Prostate gland (tissue), 2 donors: Measurements from ENCODE around the gene PRLH. TPM values are rescaled to one million over a fixed set of nuclear protein-coding genes. Genes with fewer than 3 reads are reported as not detected.

ENCODE experiments used
- DNase-seq: peaks from one replicate; pipeline ENCODE4 v3.0.0-alpha.2; 2019; ENCODE audit warnings: low spot score
- H3K27ac ChIP-seq, 2 donors: fragments of 200-600 bp; sonication (generic); 2 replicates each; pipeline ENCODE4 v1.5.1; 2017 to 2019
- H3K27me3 ChIP-seq: fragments of 200-600 bp; sonication (generic); replicated peaks from 2 replicates; pipeline ENCODE4 v1.5.1; 2019; ENCODE audit not compliant: insufficient read depth
- H3K36me3 ChIP-seq, 2 donors: fragments of 200-600 bp; sonication (generic); 1 replicate in 1 of 2; 2 replicates in 1 of 2; pipeline versions ENCODE4 v1.5.1 to v1.8.1; 2017 to 2019
- H3K4me1 ChIP-seq: fragments of 200-600 bp; sonication (generic); replicated peaks from 2 replicates; pipeline ENCODE4 v1.5.1; 2019
- H3K4me3 ChIP-seq, 2 donors: fragments of 200-600 bp; sonication (generic); 2 replicates each; pipeline ENCODE4 v1.5.1; 2017 to 2019
- H3K9me3 ChIP-seq: fragments of 200-600 bp; sonication (generic); 2 replicates; pipeline ENCODE4 v1.5.1; 2017
- CTCF ChIP-seq, 4 experiments: fragments of 200-600 bp in 2 of 4; fragments of 450-650 bp in 2 of 4; sonication (generic) in 2 of 4; IDR thresholded peaks; 1 replicate in 3 of 4; 2 replicates in 1 of 4; pipeline ENCODE4 v1.5.1; 2016 to 2019; ENCODE audit warnings: antibody characterized with exemption in 4 of 4, mild to moderate bottlenecking in 2 of 4, moderate library complexity in 2 of 4
- POLR2A ChIP-seq: fragments of 450-650 bp; IDR thresholded peaks from one replicate; pipeline ENCODE4 v1.6.1; 2016; ENCODE audit warnings: antibody characterized with exemption, mild to moderate bottlenecking
- POLR2AphosphoS5 ChIP-seq: sonication (generic); formaldehyde crosslinking; IDR thresholded peaks from one replicate; pipeline ENCODE4 v1.6.1; 2017; ENCODE audit warnings: antibody characterized with exemption
- WGBS: methylation state at CpG from one replicate; pipeline ENCODE4 v1.1.5; 2018; 5-methylcytosine and 5-hydroxymethylcytosine counted together
- intact Hi-C: fragments of 100-400 bp; cut with DNase I; formaldehyde crosslinking; loops from one replicate; pipeline ENCODE4 v1.14.2; 2022
- total RNA-seq, 2 donors: library from RNA; depleted of rRNA; stranded (reverse); fragments of >200 nt; gene quantifications; one replicate each; pipeline ENCODE4 v1.1.0, GENCODE V29; 2016

PRLH gene
- total RNA-seq, 2 donors from 2014 or later, result not detected

- Histone ChIP-seq H3K9me3 (no peaks in the 10 kb centered on the region), H3K4me1 (no peaks in the 10 kb centered on the region), H3K4me3 (no peak overlapping the region), H3K27ac (no peak overlapping the region), H3K27me3 (no peaks in the 10 kb centered on the region), H3K36me3 (no peaks in the 10 kb centered on the region)
- WGBS, result 86% methylated on average over 15 of the region's 19 CpGs
- DNase-seq, result no peak
- intact Hi-C loops, result no loop called here
- TF ChIP-seq CTCF (IDR thresholded peaks at IDR 0.05) (no peak), POLR2A (no peak), POLR2AphosphoS5 (no peak)
Observed at GRCh38 chr2:237529452-237530402, 36.6 kb upstream of the PRLH start.

- intact Hi-C loops, result no loop called here
- TF ChIP-seq POLR2A (no peak), CTCF (IDR thresholded peaks at IDR 0.05) (no peak), POLR2AphosphoS5 (no peak)
- no peak for DNase-seq
- Histone ChIP-seq H3K27me3 (no peaks in the 10 kb centered on the region), H3K4me3 (no peak overlapping the region), H3K9me3 (no peaks in the 10 kb centered on the region), H3K27ac (no peak overlapping the region), H3K4me1 (no peaks in the 10 kb centered on the region), H3K36me3 (no peaks in the 10 kb centered on the region)
- WGBS, result 92% methylated on average over 12 of the region's 12 CpGs
Observed at GRCh38 chr2:237530472-237531433, 35.6 kb upstream of the PRLH start.

GRCh38 chr2:237532160-237532559 lies 34.2 kb upstream of the PRLH start:
- H3K4me1 ChIP-seq, result no peaks in the 10 kb centered on the region
- TF ChIP-seq POLR2A (no peak), CTCF (IDR thresholded peaks at IDR 0.05) (no peak), POLR2AphosphoS5 (no peak)
- H3K4me3 ChIP-seq, result no peak overlapping the region
- peak overlapping the region in 1 of 2 donors; percentile 18 for H3K27ac ChIP-seq
- no peaks in the 10 kb centered on the region for H3K9me3 ChIP-seq
- H3K36me3 ChIP-seq, result no peaks in the 10 kb centered on the region
- intact Hi-C loops, result no loop called here
- WGBS, result 37% methylated on average over 11 of the region's 11 CpGs
- no peaks in the 10 kb centered on the region for H3K27me3 ChIP-seq
- no peak for DNase-seq

- Histone ChIP-seq H3K4me1 (no peaks in the 10 kb centered on the region), H3K27me3 (no peaks in the 10 kb centered on the region), H3K36me3 (no peaks in the 10 kb centered on the region), H3K4me3 (no peak overlapping the region), H3K9me3 (no peaks in the 10 kb centered on the region), H3K27ac (no peak overlapping the region)
- WGBS, result 91% methylated on average over 7 of the region's 7 CpGs
- TF ChIP-seq POLR2A, result no peak
- no peak for TF ChIP-seq POLR2AphosphoS5
- TF ChIP-seq CTCF (IDR thresholded peaks at IDR 0.05), result no peak
- intact Hi-C loops, result no loop called here
- DNase-seq, result no peak
Observed at GRCh38 chr2:237533668-237534161, 32.7 kb upstream of the PRLH start.
